Activated CD4-positive, alpha-beta T cell treated with anti-CD3 and anti-CD28 coated beads, Interleukin-2, amount 10 ng/mL, durations not matched to agents 7 days and 5 days (primary cell): ENCODE data around the gene SENP6. TPM values are rescaled to one million over a fixed set of nuclear protein-coding genes. Genes with fewer than 3 reads are reported as not detected.
"Not testable (repeated sequence)": the region's sequence is repeated elsewhere in the genome, so short reads cannot be mapped to it uniquely, and the experiment has no call there.

Experiments used
- CTCF ChIA-PET: fragments of 350-600 bp; sonication (Branson Sonifier 250); formaldehyde crosslinking; loops from one replicate; lab custom pipeline; 2021; ENCODE audit warnings: antibody characterized with exemption; lab: Charles Lee
- POLR2A ChIA-PET: fragments of 350-600 bp; sonication (Branson Sonifier 250); formaldehyde crosslinking; loops from one replicate; lab custom pipeline; 2021; ENCODE audit warnings: antibody characterized with exemption; lab: Charles Lee
- DNase-seq: peaks from one replicate; pipeline ENCODE4 v3.0.0-alpha.2; 2020
- H3K27ac Mint-ChIP-seq: one replicate; pipeline ENCODE4 v1.8.0; 2021; ENCODE audit warnings: mild to moderate bottlenecking, moderate library complexity, mixed read lengths
- H3K27me3 Mint-ChIP-seq: one replicate; pipeline ENCODE4 v1.8.0; 2021; ENCODE audit warnings: mixed read lengths
- H3K36me3 Mint-ChIP-seq: one replicate; pipeline ENCODE4 v1.8.0; 2021; ENCODE audit warnings: low read depth, mixed read lengths
- H3K4me1 Mint-ChIP-seq: one replicate; pipeline ENCODE4 v1.8.0; 2021; ENCODE audit warnings: mixed read lengths
- H3K4me3 Mint-ChIP-seq: one replicate; pipeline ENCODE4 v1.8.0; 2021; ENCODE audit warnings: mild to moderate bottlenecking, moderate library complexity, mixed read lengths
- H3K9me3 Mint-ChIP-seq: one replicate; pipeline ENCODE4 v1.8.0; 2021; ENCODE audit warnings: mixed read lengths
- total RNA-seq, 2 experiments: library from RNA; stranded (reverse); gene quantifications; one replicate each; pipeline ENCODE4 v1.2.3, GENCODE V29; 2021

Gene SENP6
- total RNA-seq, 2 experiments from 2014 or later = 70.9 to 78.5 TPM

- Mint-ChIP-seq H3K4me3 (no peak overlapping the region), H3K9me3 (no peaks in the 10 kb centered on the region), H3K27me3 (no peaks in the 10 kb centered on the region), H3K4me1 (peaks cover 21% of the 10 kb centered on the region), H3K36me3 (peaks cover 43% of the 10 kb centered on the region), H3K27ac (no peak overlapping the region)
- POLR2A ChIA-PET = no interaction called here
- DNase-seq = no peak
- CTCF ChIA-PET = interaction anchor here (0.6 kb wide), 1 partner anchor 10 kb away, joined by 4 read pairs; no protein-coding TSS in a partner anchor
These were observed 87.9 kb downstream of the SENP6 start for GRCh38 chr6:75689576-75689975.

DNA sequence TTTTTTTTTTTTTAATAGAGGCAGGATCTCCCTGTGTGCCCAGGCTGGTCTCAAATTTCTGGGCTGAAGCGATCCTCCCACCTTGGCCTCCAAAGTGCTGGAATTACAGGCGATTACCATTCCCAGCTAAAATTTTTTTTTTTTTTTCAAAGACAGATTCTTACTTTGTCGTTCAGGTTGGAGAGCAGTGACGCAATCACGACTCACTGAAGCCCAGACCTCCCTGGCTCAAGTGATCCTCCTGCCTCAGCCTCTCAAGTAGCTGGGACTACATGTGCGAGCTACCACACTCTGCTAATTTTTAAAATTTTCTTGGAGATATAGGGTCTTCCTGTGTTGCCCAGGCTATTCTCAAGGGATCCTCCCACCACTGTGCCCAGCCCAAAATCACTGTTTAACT lies 89.3 kb downstream of the SENP6 start:
- H3K27ac Mint-ChIP-seq = no peak overlapping the region
- H3K9me3 Mint-ChIP-seq = no peaks in the 10 kb centered on the region
- peaks cover 33% of the 10 kb centered on the region for H3K36me3 Mint-ChIP-seq
- H3K4me1 Mint-ChIP-seq = peaks cover 16% of the 10 kb centered on the region
- no peaks in the 10 kb centered on the region for H3K27me3 Mint-ChIP-seq
- H3K4me3 Mint-ChIP-seq = no peak overlapping the region
- ChIA-PET POLR2A (no interaction called here), CTCF (interaction anchor here (0.6 to 0.7 kb wide), 2 partner anchors 16 to 1943 kb away, joined by 3 to 4 read pairs; no protein-coding TSS in a partner anchor)
- no peak for DNase-seq

- H3K4me3 Mint-ChIP-seq = no peak overlapping the region
- no peaks in the 10 kb centered on the region for H3K27me3 Mint-ChIP-seq
- ChIA-PET POLR2A (no interaction called here), CTCF (interaction anchor here (0.5 kb wide), 1 partner anchor 8 kb away, joined by 3 read pairs; no protein-coding TSS in a partner anchor)
- peaks cover 25% of the 10 kb centered on the region for H3K36me3 Mint-ChIP-seq
- H3K9me3 Mint-ChIP-seq = no peaks in the 10 kb centered on the region
- H3K4me1 Mint-ChIP-seq = no peaks in the 10 kb centered on the region
- DNase-seq = no peak
- no peak overlapping the region for H3K27ac Mint-ChIP-seq
These were observed 91.9 kb downstream of the SENP6 start for GRCh38 chr6:75693534-75693933.

GRCh38 chr6:75694406-75694805 lies 92.7 kb downstream of the SENP6 start:
- Mint-ChIP-seq H3K4me3 (no peak overlapping the region), H3K9me3 (no peaks in the 10 kb centered on the region), H3K27me3 (no peaks in the 10 kb centered on the region), H3K27ac (no peak overlapping the region), H3K36me3 (peaks cover 20% of the 10 kb centered on the region), H3K4me1 (no peaks in the 10 kb centered on the region)
- no peak for DNase-seq
- ChIA-PET POLR2A (no interaction called here), CTCF (no interaction called here)

DNA sequence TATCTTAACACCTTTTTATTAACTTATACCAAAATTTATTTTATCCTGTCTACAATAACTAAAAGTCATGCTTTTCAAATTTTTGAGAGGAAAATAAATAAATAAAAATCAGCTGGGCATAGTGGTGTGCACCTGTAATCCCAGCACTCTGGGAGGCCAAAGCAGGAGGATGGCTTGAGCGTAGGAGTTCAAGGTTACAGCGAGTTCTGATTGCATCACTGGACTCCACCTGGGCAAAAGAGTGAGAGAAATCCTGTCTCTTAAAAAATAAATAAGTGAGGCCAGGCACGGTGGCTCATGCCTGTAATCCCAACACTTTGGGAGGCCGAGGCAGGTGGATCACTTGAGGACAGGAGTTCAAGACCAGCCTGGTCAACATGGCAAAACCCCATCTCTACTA lies 106.7 kb downstream of the SENP6 start:
- CTCF ChIA-PET, H3K4me1 Mint-ChIP-seq: not testable (repeated sequence)
- peaks cover 20% of the 10 kb centered on the region for H3K36me3 Mint-ChIP-seq

DNA sequence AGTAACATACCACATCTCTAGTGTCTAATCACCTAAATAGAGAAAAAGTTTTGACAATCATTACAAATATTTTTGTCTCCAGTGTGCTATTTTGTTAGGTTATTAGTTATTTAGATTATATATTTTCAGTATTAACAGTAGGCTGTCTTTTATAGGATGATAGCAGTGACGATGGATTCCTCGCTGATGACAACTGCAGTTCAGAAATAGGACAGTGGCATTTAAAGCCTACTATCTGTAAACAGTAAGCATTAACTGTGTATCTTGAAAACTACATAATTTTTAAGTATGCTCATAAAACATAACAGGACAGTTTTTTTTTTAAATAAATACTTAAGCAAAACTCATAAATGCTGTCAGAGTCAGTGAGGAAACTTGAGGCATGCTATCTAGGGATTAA lies 109.5 kb downstream of the SENP6 start:
- Mint-ChIP-seq H3K4me3 (no peak overlapping the region), H3K36me3 (peaks cover 25% of the 10 kb centered on the region), H3K4me1 (no peaks in the 10 kb centered on the region), H3K27me3 (no peaks in the 10 kb centered on the region), H3K9me3 (no peaks in the 10 kb centered on the region), H3K27ac (no peak overlapping the region)
- POLR2A ChIA-PET = no interaction called here
- CTCF ChIA-PET = interaction anchor here (1.0 kb wide), 1 partner anchor 12 kb away, joined by 4 read pairs; no protein-coding TSS in a partner anchor
- no peak for DNase-seq

More for the DNA sequence above, 106.7 kb downstream of the SENP6 start:
- H3K27ac Mint-ChIP-seq, H3K9me3 Mint-ChIP-seq, POLR2A ChIA-PET, H3K27me3 Mint-ChIP-seq, H3K4me3 Mint-ChIP-seq, DNase-seq: not testable (repeated sequence)

GRCh38 chr6:75719133-75719532 lies 117.5 kb downstream of the SENP6 start:
- no peak overlapping the region for H3K4me3 Mint-ChIP-seq

DNA sequence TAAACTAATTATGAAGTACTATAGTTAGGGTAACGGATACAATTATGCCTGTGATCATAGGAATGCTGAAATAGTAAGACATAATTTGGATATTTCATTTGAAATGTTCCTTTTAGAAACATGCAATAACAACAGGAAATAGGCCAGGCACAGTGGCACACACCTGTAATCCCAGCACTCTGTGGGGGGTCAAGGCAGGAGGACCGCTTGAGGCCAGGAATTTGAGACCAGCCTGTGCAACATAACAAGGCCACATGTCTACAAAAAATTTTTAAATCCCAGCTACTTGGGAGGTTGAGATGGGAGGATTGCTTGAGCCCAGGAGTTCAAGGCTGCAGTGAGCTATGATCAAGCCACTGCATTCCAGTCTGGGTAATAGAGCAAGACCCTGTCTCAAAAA lies 121.7 kb downstream of the SENP6 start:
- POLR2A ChIA-PET = no interaction called here
- H3K4me1 Mint-ChIP-seq = no peaks in the 10 kb centered on the region
- no peaks in the 10 kb centered on the region for H3K9me3 Mint-ChIP-seq
- H3K27me3 Mint-ChIP-seq = no peaks in the 10 kb centered on the region
- CTCF ChIA-PET = no interaction called here
- H3K36me3 Mint-ChIP-seq = no peaks in the 10 kb centered on the region
- no peak overlapping the region for H3K4me3 Mint-ChIP-seq
- DNase-seq = no peak
- H3K27ac Mint-ChIP-seq = no peak overlapping the region

More at GRCh38 chr6:75719133-75719532, 117.5 kb downstream of the SENP6 start:
- CTCF ChIA-PET = no interaction called here
- DNase-seq = no peak
- Mint-ChIP-seq H3K9me3 (no peaks in the 10 kb centered on the region), H3K27me3 (no peaks in the 10 kb centered on the region), H3K27ac (no peak overlapping the region), H3K4me1 (no peaks in the 10 kb centered on the region), H3K36me3 (peaks cover 12% of the 10 kb centered on the region)
- POLR2A ChIA-PET = no interaction called here

- Mint-ChIP-seq H3K36me3 (no peaks in the 10 kb centered on the region), H3K4me1 (no peaks in the 10 kb centered on the region), H3K27me3 (peaks cover 2% of the 10 kb centered on the region), H3K9me3 (no peaks in the 10 kb centered on the region), H3K4me3 (no peak overlapping the region), H3K27ac (no peak overlapping the region)
- CTCF ChIA-PET = interaction anchor here (1.1 kb wide), 1 partner anchor 11 kb away, joined by 4 read pairs; no protein-coding TSS in a partner anchor
- no peak for DNase-seq
- POLR2A ChIA-PET = no interaction called here
These were observed 125.5 kb downstream of the SENP6 start for GRCh38 chr6:75727206-75727605.

DNA sequence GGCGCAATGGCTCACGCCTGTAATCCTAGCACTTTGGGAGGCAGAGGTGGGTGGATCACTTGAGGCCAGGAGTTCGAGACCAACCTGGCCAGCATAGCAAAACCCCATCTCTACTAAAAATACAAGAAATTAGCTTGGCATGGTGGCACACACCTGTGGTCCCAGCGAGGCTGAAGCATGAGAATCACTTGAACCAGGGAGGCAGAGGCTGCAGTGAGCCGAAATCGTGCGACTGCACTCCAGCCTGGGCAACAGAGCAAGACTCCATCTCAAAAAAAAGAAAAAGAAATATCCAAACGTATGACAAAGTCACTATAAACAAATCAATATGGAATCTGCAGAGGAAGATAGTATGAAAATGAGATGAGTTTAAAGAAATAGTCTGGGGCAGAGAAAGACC lies 129.3 kb downstream of the SENP6 start:
- DNase-seq, H3K4me3 Mint-ChIP-seq, CTCF ChIA-PET, H3K4me1 Mint-ChIP-seq, H3K27ac Mint-ChIP-seq, H3K27me3 Mint-ChIP-seq, H3K9me3 Mint-ChIP-seq, POLR2A ChIA-PET, H3K36me3 Mint-ChIP-seq: not testable (repeated sequence)

DNA sequence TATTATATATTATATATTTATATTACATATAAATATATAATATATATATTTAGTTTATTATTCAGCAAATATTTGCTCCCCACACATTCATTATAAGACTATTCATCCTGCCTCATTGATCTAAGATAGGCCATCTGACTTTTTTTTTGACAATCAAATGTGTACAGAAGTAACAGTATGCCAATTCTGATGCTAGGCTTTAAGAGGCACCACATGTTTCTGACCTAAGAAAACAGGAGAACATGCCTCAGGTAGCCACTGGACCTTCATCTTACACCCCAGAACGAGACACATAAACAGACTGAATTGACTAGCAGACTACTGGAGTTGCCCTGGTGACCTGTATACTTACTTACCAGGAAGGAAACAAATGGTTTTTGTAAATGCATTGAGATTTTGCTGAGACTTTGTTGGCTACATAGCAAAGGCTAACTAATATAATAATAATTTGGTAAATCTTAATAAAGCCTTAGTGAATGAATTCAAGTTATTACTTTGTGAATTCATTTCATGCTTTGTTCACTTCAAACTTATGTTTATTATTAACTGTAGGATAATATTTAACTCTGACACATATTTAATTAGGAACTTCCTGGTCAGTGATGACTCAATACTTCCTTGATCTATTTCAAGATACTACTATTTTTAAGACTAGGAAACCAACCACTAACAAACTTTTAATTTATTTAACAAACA lies 134.0 kb downstream of the SENP6 start:
- Mint-ChIP-seq H3K4me1 (no peaks in the 10 kb centered on the region), H3K27ac (no peak overlapping the region), H3K9me3 (no peaks in the 10 kb centered on the region), H3K27me3 (peaks cover 2% of the 10 kb centered on the region), H3K4me3 (no peak overlapping the region), H3K36me3 (no peaks in the 10 kb centered on the region)
- POLR2A ChIA-PET = no interaction called here
- DNase-seq = no peak
- CTCF ChIA-PET = no interaction called here

- Mint-ChIP-seq H3K4me3 (no peak overlapping the region), H3K9me3 (no peaks in the 10 kb centered on the region), H3K4me1 (peaks cover 6% of the 10 kb centered on the region), H3K36me3 (no peaks in the 10 kb centered on the region), H3K27ac (no peak overlapping the region), H3K27me3 (peaks cover 32% of the 10 kb centered on the region)
- ChIA-PET POLR2A (no interaction called here), CTCF (no interaction called here)
- no peak for DNase-seq
These were observed 142.3 kb downstream of the SENP6 start for GRCh38 chr6:75743971-75744370.

DNA sequence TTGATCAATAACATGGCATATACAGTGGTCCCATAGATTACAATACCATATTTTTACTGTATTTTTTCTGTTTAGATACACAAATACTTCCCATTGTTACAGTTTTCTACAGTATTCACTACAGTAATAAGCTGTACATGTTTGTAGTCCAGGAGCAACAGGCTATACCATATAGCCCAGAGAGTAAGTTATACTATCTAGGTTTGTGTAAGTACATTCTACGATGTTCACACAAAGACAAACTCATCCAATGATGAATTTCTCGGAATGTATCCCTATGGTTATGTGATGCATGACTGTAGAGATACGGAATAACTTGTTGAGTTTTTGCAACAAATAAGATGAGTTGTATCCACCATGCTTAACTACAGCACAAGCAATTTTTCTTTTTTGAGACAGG lies 143.7 kb downstream of the SENP6 start:
- Mint-ChIP-seq H3K9me3 (no peaks in the 10 kb centered on the region), H3K36me3 (peaks cover 2% of the 10 kb centered on the region), H3K27me3 (peaks cover 44% of the 10 kb centered on the region), H3K27ac (no peak overlapping the region), H3K4me1 (peaks cover 10% of the 10 kb centered on the region), H3K4me3 (no peak overlapping the region)
- DNase-seq = no peak
- CTCF ChIA-PET = no interaction called here
- POLR2A ChIA-PET = no interaction called here

GRCh38 chr6:75746221-75746620 lies 144.5 kb downstream of the SENP6 start:
- Mint-ChIP-seq H3K9me3 (no peaks in the 10 kb centered on the region), H3K4me1 (peaks cover 13% of the 10 kb centered on the region), H3K36me3 (peaks cover 2% of the 10 kb centered on the region), H3K27me3 (peaks cover 50% of the 10 kb centered on the region), H3K27ac (no peak overlapping the region), H3K4me3 (no peak overlapping the region)
- ChIA-PET CTCF (no interaction called here), POLR2A (no interaction called here)
- no peak for DNase-seq
